IMR-90 (cell line): ENCODE data around the gene SNTA1. TPM values are rescaled to one million over a fixed set of nuclear protein-coding genes. Genes with fewer than 3 reads are reported as not detected.

Experiments used
- ATAC-seq: fragments of 200-7000 bp; cut with Tn5 transposase; 2 replicates; pipeline ENCODE4 v1.9.1; 2020; ENCODE audit warnings: low read depth, mild to moderate bottlenecking, moderate library complexity
- BruUV-seq: library from RNA; stranded (reverse); fragments of 400-500 nt; replicated peaks from 2 replicates; lab custom pipeline; 2021; lab: Mats Ljungman, UMichigan
- CTCF ChIA-PET: fragments of 300-600 bp; formaldehyde crosslinking; extraction: SDS; loops from one replicate; lab custom pipeline; 2021; ENCODE audit warnings: antibody characterized with exemption; lab: Yijun Ruan, JAX
- POLR2A ChIA-PET: fragments of 300-600 bp; sonication (Branson Sonifier 250); formaldehyde crosslinking; loops from one replicate; lab custom pipeline; 2022; ENCODE audit warnings: antibody characterized with exemption; ENCODE audit not compliant: unreplicated experiment; lab: Charles Lee
- DNase-seq: peaks from one replicate; pipeline ENCODE4 v3.0.0; 2013
- H2AFZ ChIP-seq: replicated peaks from 2 replicates; pipeline ENCODE3; 2013; ENCODE audit warnings: low read length, mild to moderate bottlenecking; ENCODE audit not compliant: poor library complexity
- H2AK5ac ChIP-seq: 2 replicates; pipeline ENCODE4 v1.6.1; 2013; ENCODE audit warnings: low read depth, low read length, inconsistent platforms
- H2AK9ac ChIP-seq: replicated peaks from 2 replicates; pipeline ENCODE3; 2013; ENCODE audit warnings: mild to moderate bottlenecking, low read depth, low read length, moderate library complexity; ENCODE audit not compliant: poor library complexity
- H2BK120ac ChIP-seq: 2 replicates; pipeline ENCODE4 v1.6.1; 2013; ENCODE audit warnings: low read depth, low read length, inconsistent platforms
- H2BK15ac ChIP-seq: 3 replicates; pipeline ENCODE4 v1.6.1; 2013; ENCODE audit warnings: low read depth, low read length, inconsistent platforms
- H2BK20ac ChIP-seq: 2 replicates; pipeline ENCODE4 v1.6.1; 2013; ENCODE audit warnings: low read depth, mild to moderate bottlenecking, inconsistent platforms, low read length, moderate library complexity
- H2BK5ac ChIP-seq: 2 replicates; pipeline ENCODE4 v1.6.1; 2013; ENCODE audit warnings: mild to moderate bottlenecking, low read depth, low read length, inconsistent platforms; ENCODE audit not compliant: poor library complexity, severe bottlenecking
- H3K14ac ChIP-seq: replicated peaks from 2 replicates; pipeline ENCODE4 v1.6.1; 2013; ENCODE audit warnings: low read depth, low read length, inconsistent platforms
- H3K18ac ChIP-seq: 2 replicates; pipeline ENCODE4 v1.6.1; 2013; ENCODE audit warnings: low read depth, low read length, control low read depth
- H3K23ac ChIP-seq: 2 replicates; pipeline ENCODE4 v1.6.1; 2013; ENCODE audit warnings: low read depth, low read length, inconsistent platforms
- H3K27ac ChIP-seq: 2 replicates; pipeline ENCODE4 v1.5.1; 2013; ENCODE audit warnings: mild to moderate bottlenecking, control low read depth, low read length; ENCODE audit not compliant: insufficient read depth
- H3K27me3 ChIP-seq: 2 replicates; pipeline ENCODE4 v1.6.1; 2013; ENCODE audit warnings: low read length; ENCODE audit not compliant: control insufficient read depth, insufficient read depth
- H3K36me3 ChIP-seq: 2 replicates; pipeline ENCODE4 v1.6.1; 2013; ENCODE audit warnings: low read length, mixed read lengths; ENCODE audit not compliant: control insufficient read depth, insufficient read depth
- H3K4ac ChIP-seq: 2 replicates; pipeline ENCODE4 v1.6.1; 2013; ENCODE audit warnings: low read depth, low read length, inconsistent platforms
- H3K4me1 ChIP-seq: 2 replicates; pipeline ENCODE4 v1.6.1; 2013; ENCODE audit warnings: low read length, mixed read lengths; ENCODE audit not compliant: control insufficient read depth, insufficient read depth
- H3K4me2 ChIP-seq: 2 replicates; pipeline ENCODE4 v1.6.1; 2013; ENCODE audit warnings: low read depth, mild to moderate bottlenecking, control low read depth, low read length, moderate library complexity
- H3K4me3 ChIP-seq: 2 replicates; pipeline ENCODE4 v1.5.1; 2013; ENCODE audit warnings: low read depth, mild to moderate bottlenecking, control low read depth, low read length, moderate library complexity; ENCODE audit not compliant: insufficient read depth
- H3K56ac ChIP-seq: 2 replicates; pipeline ENCODE4 v1.6.1; 2013; ENCODE audit warnings: low read length, inconsistent platforms; ENCODE audit not compliant: insufficient read depth; ENCODE audit errors: extremely low read depth
- H3K79me1 ChIP-seq, 2 experiments: 2 replicates each; pipeline ENCODE4 v1.6.1; 2013; ENCODE audit warnings: low read length in 2 of 2, inconsistent platforms in 1 of 2, low read depth in 1 of 2
- H3K9ac ChIP-seq: 2 replicates; pipeline ENCODE4 v1.6.1; 2013; ENCODE audit warnings: low read depth, low read length, control low read depth
- H3K9me1 ChIP-seq: 2 replicates; pipeline ENCODE4 v1.6.1; 2013; ENCODE audit warnings: low read length, inconsistent platforms; ENCODE audit not compliant: insufficient read depth
- H3K9me3 ChIP-seq: 2 replicates; pipeline ENCODE4 v1.6.1; 2013; ENCODE audit warnings: low read length; ENCODE audit not compliant: control insufficient read depth, insufficient read depth
- H4K20me1 ChIP-seq: 2 replicates; pipeline ENCODE4 v1.6.1; 2013; ENCODE audit warnings: low read length, inconsistent platforms; ENCODE audit not compliant: insufficient read depth
- H4K5ac ChIP-seq: 2 replicates; pipeline ENCODE4 v1.6.1; 2013; ENCODE audit warnings: mild to moderate bottlenecking, low read depth, low read length, control low read depth
- H4K8ac ChIP-seq, 2 experiments: 2 replicates each; pipeline ENCODE4 v1.6.1; 2013; ENCODE audit warnings: low read depth in 2 of 2, low read length in 2 of 2, control low read depth in 1 of 2, inconsistent platforms in 1 of 2
- H4K91ac ChIP-seq: 2 replicates; pipeline ENCODE4 v1.6.1; 2013; ENCODE audit warnings: low read depth, low read length, inconsistent platforms; ENCODE audit not compliant: insufficient read depth
- CHD1 ChIP-seq: IDR thresholded peaks from 2 replicates; pipeline ENCODE4 v1.6.1; 2012; ENCODE audit warnings: low read depth, low read length, improper control_type of control experiment
- CTCF ChIP-seq: conservative IDR thresholded peaks from 2 replicates; pipeline ENCODE4 v1.5.1; 2012; ENCODE audit warnings: mild to moderate bottlenecking, low read depth, low read length, improper control_type of control experiment
- NFE2L2 ChIP-seq: fragments of 150-350 bp; IDR thresholded peaks from 2 replicates; pipeline ENCODE4 v1.6.1; 2016; ENCODE audit warnings: low read depth, mild to moderate bottlenecking, low read length
- SMC3 ChIP-seq: fragments of 150-350 bp; IDR thresholded peaks from 2 replicates; pipeline ENCODE4 v1.6.1; 2016; ENCODE audit warnings: low read depth, mild to moderate bottlenecking, antibody characterized with exemption, low read length, moderate library complexity
- WGBS, 2 experiments: methylation state at CpG; one replicate each; pipeline versions ENCODE4 v1.1.5 to v1.1.7; 2013; ENCODE audit warnings: missing lambda C conversion rate in 2 of 2; ENCODE audit not compliant: insufficient read length in 1 of 2; ENCODE audit errors: extremely low coverage in 2 of 2; 5-methylcytosine and 5-hydroxymethylcytosine counted together
- dilution Hi-C: fragments of 300-500 bp; cut with HindIII; formaldehyde crosslinking; loops from one replicate; pipeline ENCODE4 v1.14.3; 2018; ENCODE audit warnings: low sequenced_read_pairs; ENCODE audit not compliant: unreplicated experiment
- in situ Hi-C: fragments of 300-500 bp; cut with MboI; formaldehyde crosslinking; loops from 3 replicates; pipeline ENCODE4 v1.14.3; 2019; ENCODE audit warnings: low sequenced_read_pairs, inconsistent platforms, mixed read lengths
- intact Hi-C: fragments of 100-400 bp; cut with micrococcal nuclease; formaldehyde crosslinking; loops from 2 replicates; pipeline ENCODE4 v1.10.0; 2022
- polyA plus RNA-seq, 3 experiments: library from polyadenylated mRNA; depleted of rRNA; stranded (reverse); fragments of >200 nt; gene quantifications; 2 replicates each; pipeline ENCODE4 v1.2.3, GENCODE V29; 2012; ENCODE audit warnings: low replicate concordance in 1 of 3
- total RNA-seq: library from RNA; depleted of rRNA; stranded (reverse); fragments of >200 nt; gene quantifications from 2 replicates; pipeline ENCODE4 v1.2.3, GENCODE V29; 2012

SNTA1 gene
- total and polyA plus RNA-seq, 2 of the 4 experiments (the other 2 are of a cell fraction) = 10.6 to 15.4 TPM

GRCh38 chr20:33411242-33411641, 32.3 kb downstream of the SNTA1 start:
- intact Hi-C loops (no loop called here), dilution Hi-C loops (no loop called here), in situ Hi-C loops (no loop called here)
- 95% methylated on average over 5 of the region's 7 CpGs; no CpG with 5 or more reads in 1 of the 2 experiments for WGBS, 2 experiments
- H3K4me3 ChIP-seq = no peak overlapping the region
- H4K5ac ChIP-seq = no peak overlapping the region
- H3K56ac ChIP-seq = no peak overlapping the region
- peaks cover 7% of the 10 kb centered on the region for H3K4me1 ChIP-seq
- H3K9me1 ChIP-seq = peaks cover 7% of the 10 kb centered on the region
- CTCF ChIA-PET = no interaction called here
- no peaks in the 10 kb centered on the region for H3K27me3 ChIP-seq
- no peak overlapping the region for H3K23ac ChIP-seq
- BruUV-seq = no TSS peak
- H3K79me1 ChIP-seq = peaks cover 4 to 14% of the 10 kb centered on the region in 2 experiments; a peak in 3 of 4 replicates
- H3K9ac ChIP-seq = no peak overlapping the region
- no peak overlapping the region for H4K8ac ChIP-seq
- H2AFZ ChIP-seq = no peak overlapping the region
- no peak overlapping the region for H2BK120ac ChIP-seq
- H3K27ac ChIP-seq = no peak overlapping the region
- H2BK5ac ChIP-seq = no peak overlapping the region
- no peak overlapping the region for H2BK20ac ChIP-seq
- ATAC-seq (no peak), DNase-seq (no peak)
- H3K9me3 ChIP-seq = peaks cover 3% of the 10 kb centered on the region; the same call in 1 of the 2 replicates
- POLR2A ChIA-PET = no interaction called here
- no peak overlapping the region for H2BK15ac ChIP-seq
- no peak overlapping the region for H3K4ac ChIP-seq
- H4K20me1 ChIP-seq = no peaks in the 10 kb centered on the region
- H2AK5ac ChIP-seq = no peak overlapping the region
- no peak overlapping the region for H2AK9ac ChIP-seq
- H3K14ac ChIP-seq = no peak overlapping the region
- H4K91ac ChIP-seq = no peak overlapping the region
- H3K18ac ChIP-seq = no peak overlapping the region
- H3K4me2 ChIP-seq = no peak overlapping the region
- H3K36me3 ChIP-seq = peaks cover 19% of the 10 kb centered on the region
- TF ChIP-seq SMC3 (no peak), NFE2L2 (no peak), CTCF (no peak), CHD1 (no peak)
